Measurements from ENCODE around the gene PDE3B. TPM values are rescaled to one million over a fixed set of nuclear protein-coding genes. Genes with fewer than 3 reads are reported as not detected.

The PDE3B gene
- polyA plus RNA-seq, 3 donors, result 4.0 to 6.0 (median 5.2) TPM

- Mint-ChIP-seq H3K4me3 (no peak overlapping the region), H3K36me3 (peaks cover 9 to 15% of the 10 kb centered on the region in 2 donors), H3K4me1 (peaks cover 18% of the 10 kb centered on the region), H3K9me3 (peaks cover 1 to 16% (median 10%) of the 10 kb centered on the region in 7 donors), H3K27me3 (ENCODE audit: low read depth in 3 of 3) (peaks cover 0 to 2% (median 0%) of the 10 kb centered on the region in 3 donors), H3K27ac (no peak overlapping the region)
- Histone ChIP-seq H3K36me3 (replicated peaks in 1 of 2; ENCODE audit: control insufficient read depth in 1 of 2, insufficient read depth in 2 of 2, low read length in 2 of 2) (no peaks in the 10 kb centered on the region), H3K79me2 (ENCODE audit: insufficient read depth, low read length) (peaks cover 30% of the 10 kb centered on the region), H3K4me1 (ENCODE audit: control insufficient read depth in 1 of 2, insufficient read depth in 2 of 2, low read length in 2 of 2) (peaks cover 0 to 2% of the 10 kb centered on the region in 2 donors), H4K20me1 (ENCODE audit: insufficient read depth, low read length) (no peaks in the 10 kb centered on the region), H3K4me3 (replicated peaks in 1 of 3; ENCODE audit: low read depth in 2 of 3, low read length in 3 of 3) (no peak overlapping the region), H3K4me2 (replicated peaks; ENCODE audit: extremely low read depth, low read length, poor library complexity, severe bottlenecking) (no peak overlapping the region), H2AFZ (ENCODE audit: insufficient read depth, low read depth, low read length, poor library complexity, severe bottlenecking) (no peak overlapping the region), H3K27ac (ENCODE audit: low read depth in 1 of 2, low read length in 2 of 2) (no peak overlapping the region), H3K9me3 (replicated peaks in 1 of 2; ENCODE audit: control insufficient read depth in 1 of 2, insufficient read depth in 1 of 2, low read length in 2 of 2) (peaks cover 0 to 9% of the 10 kb centered on the region in 2 donors), H3K9ac (ENCODE audit: insufficient read depth, low read length, poor library complexity, severe bottlenecking) (no peak overlapping the region), H3K27me3 (ENCODE audit: control insufficient read depth in 2 of 2, insufficient read depth in 2 of 2, low read length in 2 of 2) (no peaks in the 10 kb centered on the region)
- intact Hi-C loops (cut with micrococcal nuclease), result no loop called here
- DNase-seq, result no peak
- no CpG with 5 or more reads among the region's 1 CpG for WGBS (ENCODE audit: insufficient coverage)
- TF ChIP-seq, protein P1, sequence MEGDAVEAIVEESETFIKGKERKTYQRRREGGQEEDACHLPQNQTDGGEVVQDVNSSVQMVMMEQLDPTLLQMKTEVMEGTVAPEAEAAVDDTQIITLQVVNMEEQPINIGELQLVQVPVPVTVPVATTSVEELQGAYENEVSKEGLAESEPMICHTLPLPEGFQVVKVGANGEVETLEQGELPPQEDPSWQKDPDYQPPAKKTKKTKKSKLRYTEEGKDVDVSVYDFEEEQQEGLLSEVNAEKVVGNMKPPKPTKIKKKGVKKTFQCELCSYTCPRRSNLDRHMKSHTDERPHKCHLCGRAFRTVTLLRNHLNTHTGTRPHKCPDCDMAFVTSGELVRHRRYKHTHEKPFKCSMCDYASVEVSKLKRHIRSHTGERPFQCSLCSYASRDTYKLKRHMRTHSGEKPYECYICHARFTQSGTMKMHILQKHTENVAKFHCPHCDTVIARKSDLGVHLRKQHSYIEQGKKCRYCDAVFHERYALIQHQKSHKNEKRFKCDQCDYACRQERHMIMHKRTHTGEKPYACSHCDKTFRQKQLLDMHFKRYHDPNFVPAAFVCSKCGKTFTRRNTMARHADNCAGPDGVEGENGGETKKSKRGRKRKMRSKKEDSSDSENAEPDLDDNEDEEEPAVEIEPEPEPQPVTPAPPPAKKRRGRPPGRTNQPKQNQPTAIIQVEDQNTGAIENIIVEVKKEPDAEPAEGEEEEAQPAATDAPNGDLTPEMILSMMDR (IDR thresholded peaks at IDR 0.05), result no peak
Measured at GRCh38 chr11:14698771-14699170, 55.2 kb downstream of the PDE3B start.

GRCh38 chr11:14700593-14700992 lies 57.0 kb downstream of the PDE3B start:
- Histone ChIP-seq H3K4me2 (replicated peaks; ENCODE audit: extremely low read depth, low read length, poor library complexity, severe bottlenecking) (no peak overlapping the region), H3K9me3 (replicated peaks in 1 of 2; ENCODE audit: control insufficient read depth in 1 of 2, insufficient read depth in 1 of 2, low read length in 2 of 2) (peaks cover 0 to 17% of the 10 kb centered on the region in 2 donors), H3K9ac (ENCODE audit: insufficient read depth, low read length, poor library complexity, severe bottlenecking) (no peak overlapping the region), H3K36me3 (replicated peaks in 1 of 2; ENCODE audit: control insufficient read depth in 1 of 2, insufficient read depth in 2 of 2, low read length in 2 of 2) (peaks cover 0 to 5% of the 10 kb centered on the region in 2 donors), H3K27ac (ENCODE audit: low read depth in 1 of 2, low read length in 2 of 2) (no peak overlapping the region), H3K27me3 (ENCODE audit: control insufficient read depth in 2 of 2, insufficient read depth in 2 of 2, low read length in 2 of 2) (no peaks in the 10 kb centered on the region), H2AFZ (ENCODE audit: insufficient read depth, low read depth, low read length, poor library complexity, severe bottlenecking) (no peak overlapping the region), H3K4me1 (ENCODE audit: control insufficient read depth in 1 of 2, insufficient read depth in 2 of 2, low read length in 2 of 2) (peaks cover 0 to 2% of the 10 kb centered on the region in 2 donors), H3K79me2 (ENCODE audit: insufficient read depth, low read length) (peaks cover 30% of the 10 kb centered on the region), H3K4me3 (replicated peaks in 1 of 3; ENCODE audit: low read depth in 2 of 3, low read length in 3 of 3) (no peak overlapping the region), H4K20me1 (ENCODE audit: insufficient read depth, low read length) (no peaks in the 10 kb centered on the region)
- Mint-ChIP-seq H3K27ac (peak overlapping the region in 1 of 7 donors; percentile 47), H3K4me1 (peaks cover 18% of the 10 kb centered on the region), H3K36me3 (peaks cover 6 to 10% of the 10 kb centered on the region in 2 donors), H3K4me3 (no peak overlapping the region), H3K9me3 (peaks cover 4 to 22% (median 11%) of the 10 kb centered on the region in 7 donors), H3K27me3 (ENCODE audit: low read depth in 3 of 3) (peaks cover 0 to 2% (median 0%) of the 10 kb centered on the region in 3 donors)
- intact Hi-C loops (cut with micrococcal nuclease), result no loop called here
- TF ChIP-seq, protein P1 (IDR thresholded peaks at IDR 0.05), result no peak
- no CpG with 5 or more reads among the region's 1 CpG for WGBS (ENCODE audit: insufficient coverage)
- no peak for DNase-seq

Measured in CD14-positive monocyte (primary cell).